ENCODE results near the gene KATNAL1. TPM values are rescaled to one million over a fixed set of nuclear protein-coding genes. Genes with fewer than 3 reads are reported as not detected.

The KATNAL1 gene
- total RNA-seq, 1 donor from 2014 or later: 13.4 TPM

DNA sequence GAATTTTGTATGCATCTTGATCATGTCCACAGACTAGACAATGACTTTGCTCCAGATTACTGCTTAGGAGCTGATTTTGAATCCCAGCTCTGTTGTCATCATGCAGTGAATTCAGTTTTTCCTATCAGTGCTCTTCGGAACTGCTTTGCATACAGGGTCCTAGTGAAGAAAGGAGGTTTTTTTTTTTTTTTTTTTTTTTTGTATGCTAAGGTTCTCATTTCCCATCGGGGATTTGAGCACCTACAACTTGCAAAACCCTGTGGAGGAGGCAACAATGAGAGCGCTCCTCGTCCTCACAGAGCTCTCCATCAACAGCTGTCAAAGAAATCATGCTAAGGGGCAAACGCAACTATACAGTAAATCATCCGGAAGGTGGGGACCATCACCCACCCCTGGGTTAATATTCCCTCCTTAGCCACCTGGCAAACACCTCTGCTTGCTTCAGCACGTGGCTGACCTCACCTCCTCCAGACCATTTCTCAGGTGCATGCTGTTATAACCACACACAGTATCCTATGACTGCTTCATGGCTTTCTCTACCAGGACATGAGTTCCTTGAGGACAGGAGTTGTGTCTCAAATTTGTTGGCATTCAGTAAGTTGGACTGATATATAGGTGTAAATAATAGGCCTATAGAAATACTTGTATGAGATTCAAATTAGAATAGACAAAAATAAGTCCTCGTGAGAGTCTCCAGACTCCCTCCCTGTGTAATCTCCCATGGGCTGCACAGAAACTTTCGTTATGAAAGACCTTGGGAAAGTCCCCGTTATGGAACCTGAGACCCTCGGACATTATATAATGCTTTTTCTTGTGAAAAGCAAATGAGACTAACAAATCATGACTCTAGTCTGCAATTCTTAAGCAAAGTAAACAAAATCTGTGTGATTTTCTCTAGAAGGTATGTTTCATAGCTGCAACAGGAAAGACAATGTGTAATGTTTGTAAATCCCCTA, 113.8 kb downstream of the KATNAL1 start:
- ChIA-PET POLR2A (interaction anchor here (0.7 kb wide), 1 partner anchor 16 kb away, joined by 3 read pairs; no protein-coding TSS in a partner anchor), CTCF (interaction anchor here (1.1 kb wide), 1 partner anchor 61 kb away, joined by 3 read pairs; no protein-coding TSS in a partner anchor)
- Mint-ChIP-seq H3K27ac (no peak overlapping the region), H3K9me3 (no peaks in the 10 kb centered on the region), H3K4me1 (peaks cover 10% of the 10 kb centered on the region), H3K4me3 (no peak overlapping the region), H3K36me3 (ENCODE audit: low read depth) (no peaks in the 10 kb centered on the region), H3K27me3 (no peaks in the 10 kb centered on the region)
- DNase-seq: no peak
- ATAC-seq (ENCODE audit: low read depth): no peak
- intact Hi-C loops (cut with micrococcal nuclease): no loop called here
- TF ChIP-seq, protein P1, sequence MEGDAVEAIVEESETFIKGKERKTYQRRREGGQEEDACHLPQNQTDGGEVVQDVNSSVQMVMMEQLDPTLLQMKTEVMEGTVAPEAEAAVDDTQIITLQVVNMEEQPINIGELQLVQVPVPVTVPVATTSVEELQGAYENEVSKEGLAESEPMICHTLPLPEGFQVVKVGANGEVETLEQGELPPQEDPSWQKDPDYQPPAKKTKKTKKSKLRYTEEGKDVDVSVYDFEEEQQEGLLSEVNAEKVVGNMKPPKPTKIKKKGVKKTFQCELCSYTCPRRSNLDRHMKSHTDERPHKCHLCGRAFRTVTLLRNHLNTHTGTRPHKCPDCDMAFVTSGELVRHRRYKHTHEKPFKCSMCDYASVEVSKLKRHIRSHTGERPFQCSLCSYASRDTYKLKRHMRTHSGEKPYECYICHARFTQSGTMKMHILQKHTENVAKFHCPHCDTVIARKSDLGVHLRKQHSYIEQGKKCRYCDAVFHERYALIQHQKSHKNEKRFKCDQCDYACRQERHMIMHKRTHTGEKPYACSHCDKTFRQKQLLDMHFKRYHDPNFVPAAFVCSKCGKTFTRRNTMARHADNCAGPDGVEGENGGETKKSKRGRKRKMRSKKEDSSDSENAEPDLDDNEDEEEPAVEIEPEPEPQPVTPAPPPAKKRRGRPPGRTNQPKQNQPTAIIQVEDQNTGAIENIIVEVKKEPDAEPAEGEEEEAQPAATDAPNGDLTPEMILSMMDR (IDR thresholded peaks at IDR 0.05): no peak

DNA sequence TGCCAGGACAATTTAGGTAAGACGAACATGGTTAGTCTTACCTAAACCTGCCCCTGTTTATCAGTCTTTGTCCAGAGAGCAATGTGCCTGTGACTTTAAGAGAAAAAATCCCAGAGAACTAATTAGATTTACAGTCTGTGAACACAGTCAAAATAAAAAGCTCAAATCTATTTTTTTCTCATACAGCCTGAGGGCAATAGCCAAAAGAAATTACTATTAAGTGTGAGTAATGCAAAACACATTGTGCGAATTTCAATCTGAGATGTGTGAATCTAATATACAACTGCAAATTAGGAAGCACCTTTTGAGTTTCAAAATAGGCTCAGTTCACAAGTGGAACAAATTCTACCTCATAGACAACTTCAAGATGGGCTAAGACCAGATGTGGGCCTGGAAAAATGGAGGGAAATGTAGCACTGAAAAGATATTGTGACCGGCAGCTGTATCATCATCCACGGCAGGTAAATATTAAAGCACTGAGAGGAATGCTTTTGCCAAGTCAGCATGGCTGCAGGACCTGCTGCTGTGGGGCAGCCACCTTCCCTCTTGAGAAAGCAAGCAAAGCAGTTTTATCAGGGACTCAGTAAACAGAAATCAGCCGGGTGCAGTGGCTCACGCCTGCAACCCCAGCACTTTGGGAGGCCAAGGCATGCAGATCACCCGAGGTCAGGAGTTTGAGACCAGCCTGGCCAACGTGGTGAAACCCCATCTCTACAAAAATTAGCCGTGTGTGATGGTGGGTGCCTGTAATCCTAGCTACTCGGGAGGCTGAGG, 114.8 kb downstream of the KATNAL1 start:
- no peak for DNase-seq
- POLR2A ChIA-PET: interaction anchor here (0.7 kb wide), 1 partner anchor 15 kb away, joined by 3 read pairs; no protein-coding TSS in a partner anchor
- CTCF ChIA-PET: interaction anchor here (1.1 kb wide), 1 partner anchor 60 kb away, joined by 3 read pairs; no protein-coding TSS in a partner anchor
- no peaks in the 10 kb centered on the region for H3K36me3 Mint-ChIP-seq (ENCODE audit: low read depth)
- no peak overlapping the region for H3K4me3 Mint-ChIP-seq
- H3K27me3 Mint-ChIP-seq: no peaks in the 10 kb centered on the region
- no peaks in the 10 kb centered on the region for H3K9me3 Mint-ChIP-seq
- no peak for ATAC-seq (ENCODE audit: low read depth)
- TF ChIP-seq, protein P1 (IDR thresholded peaks at IDR 0.05): no peak
- H3K4me1 Mint-ChIP-seq: peaks cover 10% of the 10 kb centered on the region
- H3K27ac Mint-ChIP-seq: no peak overlapping the region
- intact Hi-C loops (cut with micrococcal nuclease): no loop called here

DNA sequence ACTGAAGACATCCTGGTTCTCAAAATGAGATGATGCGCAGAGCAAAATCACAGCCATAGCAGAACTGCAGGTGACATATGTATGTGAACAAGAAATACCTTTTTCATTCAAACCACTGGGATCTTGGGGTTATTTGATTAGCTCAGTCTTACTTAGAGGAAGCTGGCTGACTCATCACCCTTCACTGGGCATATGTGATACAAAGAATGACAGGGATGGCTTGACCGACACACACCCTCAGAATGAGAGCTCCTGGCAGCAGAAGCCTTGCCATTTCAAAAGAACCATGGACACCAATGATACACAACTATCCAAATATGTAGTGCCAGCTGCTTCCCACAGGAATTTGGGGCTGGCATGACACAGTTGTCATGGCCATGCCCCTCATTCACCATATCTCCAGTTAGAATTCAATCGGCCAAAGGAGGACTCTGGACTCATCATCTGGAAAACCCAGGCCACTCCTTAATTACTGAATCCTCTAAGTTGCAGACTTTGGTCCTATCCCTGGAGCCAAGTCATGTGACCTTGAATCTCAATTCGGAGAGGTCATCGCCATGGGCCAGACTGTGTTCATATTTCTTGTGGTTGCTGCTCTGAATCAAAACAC, 115.8 kb downstream of the KATNAL1 start:
- intact Hi-C loops (cut with micrococcal nuclease): no loop called here
- H3K27me3 Mint-ChIP-seq: no peaks in the 10 kb centered on the region
- TF ChIP-seq, protein P1 (IDR thresholded peaks at IDR 0.05): no peak
- H3K4me1 Mint-ChIP-seq: peaks cover 10% of the 10 kb centered on the region
- no peak overlapping the region for H3K27ac Mint-ChIP-seq
- no peak overlapping the region for H3K4me3 Mint-ChIP-seq
- no peak for DNase-seq
- no peak for ATAC-seq (ENCODE audit: low read depth)
- H3K36me3 Mint-ChIP-seq (ENCODE audit: low read depth): no peaks in the 10 kb centered on the region
- POLR2A ChIA-PET: no interaction called here
- CTCF ChIA-PET: no interaction called here
- no peaks in the 10 kb centered on the region for H3K9me3 Mint-ChIP-seq

DNA sequence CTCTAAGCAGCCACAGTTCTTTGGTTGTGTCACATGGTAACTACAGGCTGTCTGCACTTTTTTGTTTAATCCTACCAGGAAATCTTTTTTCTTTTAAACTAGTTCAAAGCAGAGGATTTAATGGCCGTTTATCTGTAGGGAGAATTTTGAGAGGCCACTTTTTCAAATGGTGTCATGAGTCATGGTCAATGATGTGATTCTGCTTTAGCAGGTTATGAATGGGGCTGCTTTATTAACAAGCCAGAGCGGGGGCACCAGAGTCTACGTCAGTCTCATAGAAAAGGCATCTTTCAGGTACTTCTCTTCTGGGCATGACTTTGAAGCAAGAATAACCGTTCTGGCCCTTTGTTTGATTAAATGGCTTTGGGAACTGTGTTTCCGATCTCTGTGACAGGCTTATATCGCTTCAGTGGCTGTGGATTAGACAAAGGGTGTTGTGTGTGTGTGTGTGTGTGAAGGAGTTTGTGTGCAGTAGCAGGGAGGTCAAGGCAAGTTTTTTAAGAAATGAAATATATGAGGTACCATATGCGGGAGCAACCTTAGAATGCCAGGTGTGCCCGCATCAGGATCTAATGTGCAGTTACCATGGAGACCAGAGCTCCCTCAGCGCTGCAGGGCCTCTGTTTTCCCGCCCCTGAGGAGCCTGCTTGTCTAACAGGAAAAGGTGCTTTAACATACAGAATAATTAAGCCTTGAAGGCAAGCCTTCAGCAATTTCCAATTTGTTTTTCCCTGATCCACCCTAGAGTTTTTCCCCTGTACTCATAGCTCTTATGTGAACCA, 120.5 kb downstream of the KATNAL1 start:
- Mint-ChIP-seq H3K4me3 (no peak overlapping the region), H3K36me3 (ENCODE audit: low read depth) (no peaks in the 10 kb centered on the region), H3K9me3 (peaks cover 7% of the 10 kb centered on the region), H3K4me1 (no peaks in the 10 kb centered on the region), H3K27me3 (no peaks in the 10 kb centered on the region), H3K27ac (no peak overlapping the region)
- no peak for ATAC-seq (ENCODE audit: low read depth)
- no peak for DNase-seq
- TF ChIP-seq, protein P1 (IDR thresholded peaks at IDR 0.05): no peak
- ChIA-PET POLR2A (no interaction called here), CTCF (no interaction called here)
- intact Hi-C loops (cut with micrococcal nuclease): no loop called here
